ENCODE results near the gene LRP3.
"Not testable (repeated sequence)": the region's sequence is repeated elsewhere in the genome, so short reads cannot be mapped to it uniquely, and the experiment has no call there.

The LRP3 gene

GRCh38 chr19:33220115-33220514 is 26.0 kb downstream of the LRP3 start:
- no peak for DNase-seq

- DNase-seq, result no peak
Observed at GRCh38 chr19:33220735-33221134, 26.6 kb downstream of the LRP3 start.

GRCh38 chr19:33221638-33222037 is 27.5 kb downstream of the LRP3 start:
- no peak for DNase-seq

- DNase-seq, result not testable (repeated sequence)
Observed at GRCh38 chr19:33222255-33222654, 28.1 kb downstream of the LRP3 start.

GRCh38 chr19:33224694-33225457 is 30.7 kb downstream of the LRP3 start:
- no peak for DNase-seq

- no peak for DNase-seq
Observed at GRCh38 chr19:33225458-33225926, 31.4 kb downstream of the LRP3 start, which contains the start of gene SLC7A10. Gene SLC7A10, minus strand, starts transcription at chr19:33225850. Its CDS starts 147 bp downstream, at chr19:33225703.

- peak in 1 of 2 donors; percentile 36 for DNase-seq
Observed at GRCh38 chr19:33226550-33227241, 32.6 kb downstream of the LRP3 start.

GRCh38 chr19:33227242-33227650 is 33.1 kb downstream of the LRP3 start:
- no peak for DNase-seq

- DNase-seq, result no peak
Observed at GRCh38 chr19:33227870-33228599, 33.9 kb downstream of the LRP3 start.

GRCh38 chr19:33229962-33230361 is 35.8 kb downstream of the LRP3 start:
- no peak for DNase-seq

- no peak for DNase-seq
Observed at GRCh38 chr19:33231511-33231910, 37.4 kb downstream of the LRP3 start.

- DNase-seq, result no peak
Observed at GRCh38 chr19:33232656-33233055, 38.5 kb downstream of the LRP3 start.

GRCh38 chr19:33233056-33233873 is 39.1 kb downstream of the LRP3 start:
- no peak for DNase-seq

- DNase-seq, result no peak
Observed at GRCh38 chr19:33234092-33234491, 40.0 kb downstream of the LRP3 start.

GRCh38 chr19:33234736-33235135 is 40.6 kb downstream of the LRP3 start:
- no peak for DNase-seq

- peak; percentile 90 for DNase-seq
Observed at GRCh38 chr19:33235269-33235995, 41.3 kb downstream of the LRP3 start.

- no peak for DNase-seq
Observed at GRCh38 chr19:33235996-33236350, 41.8 kb downstream of the LRP3 start.

- DNase-seq, result no peak
Observed at GRCh38 chr19:33236696-33237390, 42.7 kb downstream of the LRP3 start.

- DNase-seq, result no peak
Observed at GRCh38 chr19:33238481-33239149, 44.5 kb downstream of the LRP3 start.

GRCh38 chr19:33239223-33239975 is 45.3 kb downstream of the LRP3 start:
- no peak for DNase-seq

All from stimulated activated CD4-positive, alpha-beta T cell treated with anti-CD3 and anti-CD28 coated beads, Interleukin-2, amount 100 ng/mL, for 24 hours (primary cell).